ENCODE results near the gene ADAMTSL1.

DNA sequence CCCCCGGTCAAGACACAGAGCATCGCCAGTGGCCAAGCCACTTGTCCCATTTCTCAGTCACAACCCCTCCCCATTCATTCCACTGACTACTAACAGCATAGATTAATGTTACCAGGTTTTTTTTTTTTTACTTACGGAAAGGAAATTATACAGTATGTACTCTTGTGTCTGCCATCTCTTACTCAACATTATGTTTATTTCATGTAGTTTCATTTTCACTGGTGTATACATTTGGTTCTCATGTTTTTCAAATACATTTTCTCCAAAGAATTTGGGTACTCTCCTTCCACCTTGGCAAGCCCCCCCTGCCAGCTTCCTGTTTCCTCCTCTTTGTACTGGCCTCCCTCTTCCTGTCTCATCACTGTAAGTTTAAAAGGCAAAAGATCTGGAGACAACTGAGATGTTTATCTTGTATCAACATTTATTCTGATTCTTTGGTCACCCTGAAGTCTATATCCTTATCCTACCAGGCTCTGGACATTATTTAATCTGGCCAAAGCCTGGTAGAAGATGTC, 351.8 kb downstream of the ADAMTSL1 start:
- TF ChIP-seq, protein P1, sequence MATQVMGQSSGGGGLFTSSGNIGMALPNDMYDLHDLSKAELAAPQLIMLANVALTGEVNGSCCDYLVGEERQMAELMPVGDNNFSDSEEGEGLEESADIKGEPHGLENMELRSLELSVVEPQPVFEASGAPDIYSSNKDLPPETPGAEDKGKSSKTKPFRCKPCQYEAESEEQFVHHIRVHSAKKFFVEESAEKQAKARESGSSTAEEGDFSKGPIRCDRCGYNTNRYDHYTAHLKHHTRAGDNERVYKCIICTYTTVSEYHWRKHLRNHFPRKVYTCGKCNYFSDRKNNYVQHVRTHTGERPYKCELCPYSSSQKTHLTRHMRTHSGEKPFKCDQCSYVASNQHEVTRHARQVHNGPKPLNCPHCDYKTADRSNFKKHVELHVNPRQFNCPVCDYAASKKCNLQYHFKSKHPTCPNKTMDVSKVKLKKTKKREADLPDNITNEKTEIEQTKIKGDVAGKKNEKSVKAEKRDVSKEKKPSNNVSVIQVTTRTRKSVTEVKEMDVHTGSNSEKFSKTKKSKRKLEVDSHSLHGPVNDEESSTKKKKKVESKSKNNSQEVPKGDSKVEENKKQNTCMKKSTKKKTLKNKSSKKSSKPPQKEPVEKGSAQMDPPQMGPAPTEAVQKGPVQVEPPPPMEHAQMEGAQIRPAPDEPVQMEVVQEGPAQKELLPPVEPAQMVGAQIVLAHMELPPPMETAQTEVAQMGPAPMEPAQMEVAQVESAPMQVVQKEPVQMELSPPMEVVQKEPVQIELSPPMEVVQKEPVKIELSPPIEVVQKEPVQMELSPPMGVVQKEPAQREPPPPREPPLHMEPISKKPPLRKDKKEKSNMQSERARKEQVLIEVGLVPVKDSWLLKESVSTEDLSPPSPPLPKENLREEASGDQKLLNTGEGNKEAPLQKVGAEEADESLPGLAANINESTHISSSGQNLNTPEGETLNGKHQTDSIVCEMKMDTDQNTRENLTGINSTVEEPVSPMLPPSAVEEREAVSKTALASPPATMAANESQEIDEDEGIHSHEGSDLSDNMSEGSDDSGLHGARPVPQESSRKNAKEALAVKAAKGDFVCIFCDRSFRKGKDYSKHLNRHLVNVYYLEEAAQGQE (IDR thresholded peaks at IDR 0.05) = no peak
- TF ChIP-seq, protein P2, sequence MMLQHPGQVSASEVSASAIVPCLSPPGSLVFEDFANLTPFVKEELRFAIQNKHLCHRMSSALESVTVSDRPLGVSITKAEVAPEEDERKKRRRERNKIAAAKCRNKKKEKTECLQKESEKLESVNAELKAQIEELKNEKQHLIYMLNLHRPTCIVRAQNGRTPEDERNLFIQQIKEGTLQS (IDR thresholded peaks at IDR 0.05) = no peak
- TF ChIP-seq, protein P3, sequence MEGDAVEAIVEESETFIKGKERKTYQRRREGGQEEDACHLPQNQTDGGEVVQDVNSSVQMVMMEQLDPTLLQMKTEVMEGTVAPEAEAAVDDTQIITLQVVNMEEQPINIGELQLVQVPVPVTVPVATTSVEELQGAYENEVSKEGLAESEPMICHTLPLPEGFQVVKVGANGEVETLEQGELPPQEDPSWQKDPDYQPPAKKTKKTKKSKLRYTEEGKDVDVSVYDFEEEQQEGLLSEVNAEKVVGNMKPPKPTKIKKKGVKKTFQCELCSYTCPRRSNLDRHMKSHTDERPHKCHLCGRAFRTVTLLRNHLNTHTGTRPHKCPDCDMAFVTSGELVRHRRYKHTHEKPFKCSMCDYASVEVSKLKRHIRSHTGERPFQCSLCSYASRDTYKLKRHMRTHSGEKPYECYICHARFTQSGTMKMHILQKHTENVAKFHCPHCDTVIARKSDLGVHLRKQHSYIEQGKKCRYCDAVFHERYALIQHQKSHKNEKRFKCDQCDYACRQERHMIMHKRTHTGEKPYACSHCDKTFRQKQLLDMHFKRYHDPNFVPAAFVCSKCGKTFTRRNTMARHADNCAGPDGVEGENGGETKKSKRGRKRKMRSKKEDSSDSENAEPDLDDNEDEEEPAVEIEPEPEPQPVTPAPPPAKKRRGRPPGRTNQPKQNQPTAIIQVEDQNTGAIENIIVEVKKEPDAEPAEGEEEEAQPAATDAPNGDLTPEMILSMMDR (IDR thresholded peaks at IDR 0.05; ENCODE audit: low read depth, low read length, missing input control) = no peak
- TF ChIP-seq EGR1 (IDR thresholded peaks at IDR 0.05; ENCODE audit: low read depth in 2 of 2) = no peak
